ENCODE results near the gene ATP13A3.
"Not testable (repeated sequence)": the region's sequence is repeated elsewhere in the genome, so short reads cannot be mapped to it uniquely, and the experiment has no call there.

ATP13A3 gene

GRCh38 chr3:194489736-194490612 lies 3.2 kb upstream of the ATP13A3 start:
- H3K27ac Mint-ChIP-seq, result peak overlapping the region; percentile 41

GRCh38 chr3:194488055-194488742 lies 1.4 kb upstream of the ATP13A3 start:
- Mint-ChIP-seq H3K27ac (peak overlapping the region; percentile 85), H3K4me3 (peak overlapping the region; percentile 90), H3K27me3 (no peaks in the 10 kb centered on the region), H3K9me3 (ENCODE audit: low read depth) (no peaks in the 10 kb centered on the region), H3K4me1 (ENCODE audit: low read depth) (peaks cover 45% of the 10 kb centered on the region), H3K36me3 (peaks cover 6% of the 10 kb centered on the region)

More at GRCh38 chr3:194489736-194490612, 3.2 kb upstream of the ATP13A3 start:
- H3K27me3 Mint-ChIP-seq, result no peaks in the 10 kb centered on the region
- peaks cover 6% of the 10 kb centered on the region for H3K36me3 Mint-ChIP-seq
- peaks cover 36% of the 10 kb centered on the region for H3K4me1 Mint-ChIP-seq (ENCODE audit: low read depth)
- H3K4me3 Mint-ChIP-seq, result no peak overlapping the region
- H3K9me3 Mint-ChIP-seq (ENCODE audit: low read depth), result no peaks in the 10 kb centered on the region

GRCh38 chr3:194487289-194488054 lies 670 bp upstream of the ATP13A3 start:
- H3K9me3 Mint-ChIP-seq (ENCODE audit: low read depth), result no peaks in the 10 kb centered on the region
- no peaks in the 10 kb centered on the region for H3K27me3 Mint-ChIP-seq
- peaks cover 47% of the 10 kb centered on the region for H3K4me1 Mint-ChIP-seq (ENCODE audit: low read depth)
- peaks cover 6% of the 10 kb centered on the region for H3K36me3 Mint-ChIP-seq
- peak overlapping the region; percentile 85 for H3K27ac Mint-ChIP-seq
- peak overlapping the region; percentile 90 for H3K4me3 Mint-ChIP-seq

GRCh38 chr3:194485881-194486539 lies 792 bp downstream of the ATP13A3 start:
- no peaks in the 10 kb centered on the region for H3K9me3 Mint-ChIP-seq (ENCODE audit: low read depth)
- peaks cover 12% of the 10 kb centered on the region for H3K36me3 Mint-ChIP-seq
- H3K27me3 Mint-ChIP-seq, result no peaks in the 10 kb centered on the region
- peaks cover 60% of the 10 kb centered on the region for H3K4me1 Mint-ChIP-seq (ENCODE audit: low read depth)
- H3K4me3 Mint-ChIP-seq, result peak overlapping the region; percentile 94
- H3K27ac Mint-ChIP-seq, result peak overlapping the region; percentile 95

GRCh38 chr3:194485468-194485880 lies 1.3 kb downstream of the ATP13A3 start:
- H3K4me1 Mint-ChIP-seq (ENCODE audit: low read depth), result peaks cover 64% of the 10 kb centered on the region
- peaks cover 12% of the 10 kb centered on the region for H3K36me3 Mint-ChIP-seq
- H3K27ac Mint-ChIP-seq, result peak overlapping the region; percentile 95
- peak overlapping the region; percentile 94 for H3K4me3 Mint-ChIP-seq
- H3K9me3 Mint-ChIP-seq (ENCODE audit: low read depth), result no peaks in the 10 kb centered on the region
- no peaks in the 10 kb centered on the region for H3K27me3 Mint-ChIP-seq

- H3K9me3 Mint-ChIP-seq (ENCODE audit: low read depth), result no peaks in the 10 kb centered on the region
- H3K27me3 Mint-ChIP-seq, result no peaks in the 10 kb centered on the region
- H3K4me3 Mint-ChIP-seq, result peak overlapping the region; percentile 94
- H3K4me1 Mint-ChIP-seq (ENCODE audit: low read depth), result peaks cover 65% of the 10 kb centered on the region
- peak overlapping the region; percentile 50 for H3K27ac Mint-ChIP-seq
- peaks cover 16% of the 10 kb centered on the region for H3K36me3 Mint-ChIP-seq
Observed at GRCh38 chr3:194484614-194485013, 2.2 kb downstream of the ATP13A3 start.

- H3K27me3 Mint-ChIP-seq, result no peaks in the 10 kb centered on the region
- H3K9me3 Mint-ChIP-seq (ENCODE audit: low read depth), result no peaks in the 10 kb centered on the region
- no peak overlapping the region for H3K4me3 Mint-ChIP-seq
- H3K27ac Mint-ChIP-seq, result no peak overlapping the region
- H3K36me3 Mint-ChIP-seq, result peaks cover 16% of the 10 kb centered on the region
- peaks cover 62% of the 10 kb centered on the region for H3K4me1 Mint-ChIP-seq (ENCODE audit: low read depth)
Observed at GRCh38 chr3:194483850-194484249, 3.0 kb downstream of the ATP13A3 start.

GRCh38 chr3:194482830-194483229 lies 4.0 kb downstream of the ATP13A3 start:
- H3K9me3 Mint-ChIP-seq (ENCODE audit: low read depth); H3K4me3 Mint-ChIP-seq; H3K27me3 Mint-ChIP-seq: not testable (repeated sequence)
- H3K36me3 Mint-ChIP-seq, result peaks cover 16% of the 10 kb centered on the region
- peaks cover 51% of the 10 kb centered on the region for H3K4me1 Mint-ChIP-seq (ENCODE audit: low read depth)
- peak overlapping the region; percentile 73 for H3K27ac Mint-ChIP-seq

GRCh38 chr3:194482196-194482593 lies 4.6 kb downstream of the ATP13A3 start:
- Mint-ChIP-seq H3K36me3 (peaks cover 16% of the 10 kb centered on the region), H3K4me3 (peak overlapping the region; percentile 61), H3K27ac (peak overlapping the region; percentile 73), H3K27me3 (no peaks in the 10 kb centered on the region), H3K9me3 (ENCODE audit: low read depth) (no peaks in the 10 kb centered on the region), H3K4me1 (ENCODE audit: low read depth) (peaks cover 47% of the 10 kb centered on the region)

- Mint-ChIP-seq H3K4me3 (peak overlapping the region; percentile 67), H3K9me3 (ENCODE audit: low read depth) (no peaks in the 10 kb centered on the region), H3K36me3 (peaks cover 16% of the 10 kb centered on the region), H3K27me3 (no peaks in the 10 kb centered on the region), H3K27ac (peak overlapping the region; percentile 73), H3K4me1 (ENCODE audit: low read depth) (peaks cover 45% of the 10 kb centered on the region)
Observed at GRCh38 chr3:194481525-194482195, 5.1 kb downstream of the ATP13A3 start.

- Mint-ChIP-seq H3K36me3 (peaks cover 16% of the 10 kb centered on the region), H3K4me3 (peak overlapping the region; percentile 67), H3K27me3 (no peaks in the 10 kb centered on the region), H3K4me1 (ENCODE audit: low read depth) (peaks cover 45% of the 10 kb centered on the region), H3K27ac (peak overlapping the region; percentile 62), H3K9me3 (ENCODE audit: low read depth) (no peaks in the 10 kb centered on the region)
Observed at GRCh38 chr3:194481103-194481502, 5.7 kb downstream of the ATP13A3 start.

GRCh38 chr3:194476784-194477183 lies 10.0 kb downstream of the ATP13A3 start:
- no peak overlapping the region for H3K27ac Mint-ChIP-seq
- no peak overlapping the region for H3K4me3 Mint-ChIP-seq
- peaks cover 7% of the 10 kb centered on the region for H3K36me3 Mint-ChIP-seq
- no peaks in the 10 kb centered on the region for H3K27me3 Mint-ChIP-seq
- H3K4me1 Mint-ChIP-seq (ENCODE audit: low read depth), result peaks cover 31% of the 10 kb centered on the region
- no peaks in the 10 kb centered on the region for H3K9me3 Mint-ChIP-seq (ENCODE audit: low read depth)

- H3K9me3 Mint-ChIP-seq (ENCODE audit: low read depth), result no peaks in the 10 kb centered on the region
- peaks cover 23% of the 10 kb centered on the region for H3K4me1 Mint-ChIP-seq (ENCODE audit: low read depth)
- no peak overlapping the region for H3K27ac Mint-ChIP-seq
- H3K36me3 Mint-ChIP-seq, result peaks cover 4% of the 10 kb centered on the region
- no peak overlapping the region for H3K4me3 Mint-ChIP-seq
- no peaks in the 10 kb centered on the region for H3K27me3 Mint-ChIP-seq
Observed at GRCh38 chr3:194475978-194476377, 10.8 kb downstream of the ATP13A3 start.
